CD8-positive, alpha-beta memory T cell (primary cell): ENCODE data around the gene SLC22A17. TPM values are rescaled to one million over a fixed set of nuclear protein-coding genes. Genes with fewer than 3 reads are reported as not detected.

Experiments used
- CTCF ChIA-PET: fragments of 350-600 bp; sonication (Branson Sonifier 250); formaldehyde crosslinking; loops from one replicate; lab custom pipeline; 2021; ENCODE audit warnings: antibody characterized with exemption; lab: Charles Lee
- POLR2A ChIA-PET: fragments of 350-600 bp; sonication (Branson Sonifier 250); formaldehyde crosslinking; loops from one replicate; lab custom pipeline; 2021; ENCODE audit warnings: antibody characterized with exemption; lab: Charles Lee
- DNase-seq, 5 donors: peaks; one replicate each; pipeline versions ENCODE4 v3.0.0 to v3.0.0-alpha.2; 2020 to 2022; ENCODE audit warnings: mixed read lengths in 1 of 5
- H3K27ac ChIP-seq: one replicate; pipeline ENCODE4 v1.7.0; 2013; ENCODE audit warnings: low read depth, mild to moderate bottlenecking, low read length, moderate library complexity
- H3K27me3 ChIP-seq: 2 replicates; pipeline ENCODE4 v1.7.0; 2013; ENCODE audit warnings: low read length, mild to moderate bottlenecking; ENCODE audit not compliant: insufficient read depth, poor library complexity, severe bottlenecking
- H3K36me3 ChIP-seq: 2 replicates; pipeline ENCODE4 v1.7.0; 2013; ENCODE audit warnings: mild to moderate bottlenecking, low read length, moderate library complexity; ENCODE audit not compliant: insufficient read depth
- H3K4me1 ChIP-seq: 2 replicates; pipeline ENCODE4 v1.7.0; 2013; ENCODE audit warnings: mild to moderate bottlenecking, low read length, moderate library complexity; ENCODE audit not compliant: insufficient read depth
- H3K4me3 ChIP-seq: 2 replicates; pipeline ENCODE4 v1.7.0; 2013; ENCODE audit warnings: mild to moderate bottlenecking, low read length
- H3K9me3 ChIP-seq: 2 replicates; pipeline ENCODE4 v1.7.0; 2013; ENCODE audit warnings: mild to moderate bottlenecking, low read length
- H3K27ac Mint-ChIP-seq, 8 donors: one replicate each; pipeline ENCODE4 v1.8.0; 2020 to 2021; ENCODE audit warnings: mixed read lengths in 8 of 8, mild to moderate bottlenecking in 6 of 8, inconsistent platforms in 3 of 8, moderate library complexity in 3 of 8
- H3K27me3 Mint-ChIP-seq, 2 donors: one replicate each; pipeline ENCODE4 v1.8.0; 2020 to 2021; ENCODE audit warnings: mixed read lengths in 2 of 2, mild to moderate bottlenecking in 1 of 2, moderate library complexity in 1 of 2
- H3K36me3 Mint-ChIP-seq, 3 donors: one replicate each; pipeline ENCODE4 v1.8.0; 2020 to 2021; ENCODE audit warnings: mixed read lengths in 3 of 3, inconsistent platforms in 1 of 3, mild to moderate bottlenecking in 1 of 3
- H3K4me1 Mint-ChIP-seq, 3 donors: one replicate each; pipeline ENCODE4 v1.8.0; 2020 to 2021; ENCODE audit warnings: mixed read lengths in 3 of 3, inconsistent platforms in 1 of 3, mild to moderate bottlenecking in 1 of 3
- H3K4me3 Mint-ChIP-seq, 7 donors: one replicate each; pipeline ENCODE4 v1.8.0; 2020 to 2021; ENCODE audit warnings: mixed read lengths in 7 of 7, mild to moderate bottlenecking in 6 of 7, moderate library complexity in 4 of 7, inconsistent platforms in 2 of 7
- H3K9me3 Mint-ChIP-seq, 5 donors: one replicate each; pipeline ENCODE4 v1.8.0; 2020 to 2022; ENCODE audit warnings: mixed read lengths in 5 of 5, mild to moderate bottlenecking in 3 of 5, moderate library complexity in 2 of 5, inconsistent platforms in 1 of 5
- polyA plus RNA-seq: library from polyadenylated mRNA; unstranded; fragments of 300-500 nt; fragmentation: Illumina TruSeq; gene quantifications from one replicate; pipeline ENCODE4 v1.2.3, GENCODE V29; 2021
- total RNA-seq, 2 experiments: library from RNA; stranded (reverse); gene quantifications; one replicate each; pipeline ENCODE4 v1.2.3, GENCODE V29; 2021

SLC22A17 gene
- total and polyA plus RNA-seq, 3 experiments from 2014 or later, result 1.6 to 2.8 (median 2.6) TPM

GRCh38 chr14:23375527-23376251 is 23.0 kb upstream of the SLC22A17 start:
- no peaks in the 10 kb centered on the region for H3K36me3 ChIP-seq
- Mint-ChIP-seq H3K27me3 (peaks cover 9 to 15% of the 10 kb centered on the region in 2 donors), H3K36me3 (no peaks in the 10 kb centered on the region), H3K4me1 (no peaks in the 10 kb centered on the region), H3K4me3 (no peak overlapping the region), H3K27ac (no peak overlapping the region), H3K9me3 (no peaks in the 10 kb centered on the region)
- H3K9me3 ChIP-seq, result no peaks in the 10 kb centered on the region
- POLR2A ChIA-PET, result no interaction called here
- no peaks in the 10 kb centered on the region for H3K4me1 ChIP-seq
- no peak overlapping the region for H3K4me3 ChIP-seq
- no peak for DNase-seq
- CTCF ChIA-PET, result interaction anchor here (1.2 kb wide), 1 partner anchor 62 kb away, joined by 3 read pairs; no protein-coding TSS in a partner anchor
- no peak overlapping the region for H3K27ac ChIP-seq
- H3K27me3 ChIP-seq, result no peaks in the 10 kb centered on the region

- peaks cover 5 to 12% of the 10 kb centered on the region in 2 donors for H3K27me3 Mint-ChIP-seq
- Histone ChIP-seq H3K27me3 (no peaks in the 10 kb centered on the region), H3K27ac (no peak overlapping the region), H3K4me3 (no peak overlapping the region), H3K9me3 (no peaks in the 10 kb centered on the region), H3K4me1 (no peaks in the 10 kb centered on the region), H3K36me3 (no peaks in the 10 kb centered on the region)
- ChIA-PET CTCF (no interaction called here), POLR2A (no interaction called here)
- H3K9me3 Mint-ChIP-seq, result no peaks in the 10 kb centered on the region
- no peaks in the 10 kb centered on the region for H3K36me3 Mint-ChIP-seq
- no peaks in the 10 kb centered on the region for H3K4me1 Mint-ChIP-seq
- DNase-seq, result no peak
- H3K27ac Mint-ChIP-seq, result no peak overlapping the region
- no peak overlapping the region for H3K4me3 Mint-ChIP-seq
Observed at GRCh38 chr14:23373041-23373440, 20.4 kb upstream of the SLC22A17 start.

- no peaks in the 10 kb centered on the region for H3K36me3 Mint-ChIP-seq
- no peaks in the 10 kb centered on the region for H3K4me1 ChIP-seq
- no peaks in the 10 kb centered on the region for H3K4me1 Mint-ChIP-seq
- no peak within 1 kb of the TSS for H3K27ac Mint-ChIP-seq
- no peaks in the 10 kb centered on the region for H3K9me3 ChIP-seq
- H3K27me3 Mint-ChIP-seq, result peaks cover 10 to 16% of the 10 kb centered on the region in 2 donors
- peaks cover 4% of the 10 kb centered on the region for H3K27me3 ChIP-seq
- DNase-seq, result no peak
- H3K4me3 ChIP-seq, result no peak within 1 kb of the TSS
- no peak within 1 kb of the TSS for H3K27ac ChIP-seq
- CTCF ChIA-PET, result no interaction called here
- peak within 1 kb of the TSS in 1 of 7 donors; percentile 23 for H3K4me3 Mint-ChIP-seq
- no peaks in the 10 kb centered on the region for H3K9me3 Mint-ChIP-seq
- no peaks in the 10 kb centered on the region for H3K36me3 ChIP-seq
- POLR2A ChIA-PET, result no interaction called here
Observed at GRCh38 chr14:23372509-23372908, 19.8 kb upstream of the SLC22A17 start, which contains the start of gene IL25. Gene IL25 (plus strand): TSS chr14:23372809.

GRCh38 chr14:23371865-23372264 is 19.2 kb upstream of the SLC22A17 start:
- peak overlapping the region in 1 of 7 donors; percentile 23 for H3K4me3 Mint-ChIP-seq
- Histone ChIP-seq H3K4me1 (no peaks in the 10 kb centered on the region), H3K27me3 (peaks cover 5% of the 10 kb centered on the region), H3K27ac (no peak overlapping the region), H3K9me3 (no peaks in the 10 kb centered on the region), H3K36me3 (no peaks in the 10 kb centered on the region), H3K4me3 (no peak overlapping the region)
- POLR2A ChIA-PET, result no interaction called here
- H3K27me3 Mint-ChIP-seq, result peaks cover 14 to 22% of the 10 kb centered on the region in 2 donors
- no peaks in the 10 kb centered on the region for H3K4me1 Mint-ChIP-seq
- CTCF ChIA-PET, result no interaction called here
- no peaks in the 10 kb centered on the region for H3K36me3 Mint-ChIP-seq
- no peak overlapping the region for H3K27ac Mint-ChIP-seq
- DNase-seq, result no peak
- H3K9me3 Mint-ChIP-seq, result no peaks in the 10 kb centered on the region

- Histone ChIP-seq H3K27me3 (peaks cover 5% of the 10 kb centered on the region), H3K4me1 (no peaks in the 10 kb centered on the region), H3K9me3 (no peaks in the 10 kb centered on the region), H3K4me3 (no peak overlapping the region), H3K27ac (no peak overlapping the region), H3K36me3 (no peaks in the 10 kb centered on the region)
- Mint-ChIP-seq H3K36me3 (no peaks in the 10 kb centered on the region), H3K4me3 (no peak overlapping the region), H3K27me3 (peaks cover 17 to 26% of the 10 kb centered on the region in 2 donors), H3K9me3 (no peaks in the 10 kb centered on the region), H3K27ac (peak overlapping the region in 1 of 8 donors; percentile 19), H3K4me1 (no peaks in the 10 kb centered on the region)
- no peak for DNase-seq
- POLR2A ChIA-PET, result no interaction called here
- CTCF ChIA-PET, result interaction anchor here (2.1 kb wide), 1 partner anchor 10 kb away, joined by 8 read pairs; no protein-coding TSS in a partner anchor
Observed at GRCh38 chr14:23370221-23370620, 17.5 kb upstream of the SLC22A17 start.

- Histone ChIP-seq H3K4me1 (no peaks in the 10 kb centered on the region), H3K27ac (no peak overlapping the region), H3K27me3 (peaks cover 12% of the 10 kb centered on the region), H3K4me3 (no peak overlapping the region), H3K9me3 (no peaks in the 10 kb centered on the region), H3K36me3 (no peaks in the 10 kb centered on the region)
- no peaks in the 10 kb centered on the region for H3K36me3 Mint-ChIP-seq
- POLR2A ChIA-PET, result interaction anchor here (0.6 kb wide), 1 partner anchor 29 kb away, joined by 5 read pairs; no protein-coding TSS in a partner anchor
- H3K9me3 Mint-ChIP-seq, result peaks cover 0 to 2% (median 0%) of the 10 kb centered on the region in 5 donors
- H3K27me3 Mint-ChIP-seq, result peaks cover 25 to 40% of the 10 kb centered on the region in 2 donors
- H3K27ac Mint-ChIP-seq, result no peak overlapping the region
- H3K4me1 Mint-ChIP-seq, result no peaks in the 10 kb centered on the region
- CTCF ChIA-PET, result no interaction called here
- H3K4me3 Mint-ChIP-seq, result no peak overlapping the region
- peak in 1 of 5 donors; percentile 23 for DNase-seq
Observed at GRCh38 chr14:23366426-23366921, 13.8 kb upstream of the SLC22A17 start.

- no peaks in the 10 kb centered on the region for H3K9me3 ChIP-seq
- H3K4me3 ChIP-seq, result no peak overlapping the region
- peak in 1 of 5 donors; percentile 6 for DNase-seq
- H3K36me3 Mint-ChIP-seq, result no peaks in the 10 kb centered on the region
- no peak overlapping the region for H3K27ac Mint-ChIP-seq
- H3K4me3 Mint-ChIP-seq, result no peak overlapping the region
- no peaks in the 10 kb centered on the region for H3K4me1 Mint-ChIP-seq
- no peak overlapping the region for H3K27ac ChIP-seq
- POLR2A ChIA-PET, result no interaction called here
- no peaks in the 10 kb centered on the region for H3K4me1 ChIP-seq
- CTCF ChIA-PET, result no interaction called here
- H3K27me3 Mint-ChIP-seq, result peaks cover 25 to 34% of the 10 kb centered on the region in 2 donors
- H3K36me3 ChIP-seq, result no peaks in the 10 kb centered on the region
- peaks cover 0 to 2% (median 0%) of the 10 kb centered on the region in 5 donors for H3K9me3 Mint-ChIP-seq
- H3K27me3 ChIP-seq, result peaks cover 12% of the 10 kb centered on the region
Observed at GRCh38 chr14:23365732-23366425, 13.2 kb upstream of the SLC22A17 start.
